Endothelial cell of umbilical vein (primary cell): ENCODE results near the gene HOXC5.

Experiments used
- CTCF ChIP-seq, 2 donors: IDR thresholded peaks; 1 replicate in 1 of 2; 2 replicates in 1 of 2; pipeline ENCODE4 v1.5.1; 2011; ENCODE audit warnings: low read length in 2 of 2, mild to moderate bottlenecking in 2 of 2, moderate library complexity in 2 of 2, control low read depth in 1 of 2, inconsistent platforms in 1 of 2, low read depth in 1 of 2; ENCODE audit not compliant: insufficient read depth in 1 of 2; ENCODE audit errors: extremely low read depth in 1 of 2
- EZH2 ChIP-seq: IDR thresholded peaks from 2 replicates; pipeline ENCODE4 v1.6.1; 2012; ENCODE audit warnings: borderline replicate concordance, low read depth, mild to moderate bottlenecking, moderate library complexity, low read length, inconsistent platforms; ENCODE audit not compliant: severe bottlenecking
- GATA2 ChIP-seq: IDR thresholded peaks from 2 replicates; pipeline ENCODE4 v1.7.0; 2011; ENCODE audit warnings: low read depth, mild to moderate bottlenecking, moderate library complexity, mixed read lengths, low read length; ENCODE audit not compliant: insufficient read length, insufficient read depth
- POLR2A ChIP-seq: IDR thresholded peaks from 2 replicates; pipeline ENCODE4 v1.6.1; 2012; ENCODE audit warnings: low read depth, mild to moderate bottlenecking, control low read depth, low read length
- POLR2AphosphoS5 ChIP-seq: IDR thresholded peaks from 2 replicates; pipeline ENCODE4 v1.6.1; 2012; ENCODE audit warnings: low read depth, mild to moderate bottlenecking, control low read depth, low read length, moderate library complexity; ENCODE audit not compliant: insufficient read depth

- TF ChIP-seq GATA2: no peak
- no peak for TF ChIP-seq POLR2A
- no peak for TF ChIP-seq CTCF (IDR thresholded peaks at IDR 0.05; ENCODE audit: extremely low read depth in 1 of 2, insufficient read depth in 1 of 2, low read depth in 1 of 2, low read length in 2 of 2)
- no peak for TF ChIP-seq EZH2
- no peak for TF ChIP-seq POLR2AphosphoS5
Measured at GRCh38 chr12:54011665-54012532, 21.0 kb upstream of the HOXC5 start.
